ENCODE data around the gene CAMTA1. TPM values are rescaled to one million over a fixed set of nuclear protein-coding genes. Genes with fewer than 3 reads are reported as not detected.

CAMTA1 gene
- total RNA-seq, 2 experiments from 2014 or later: 39.3 to 48.8 TPM

DNA sequence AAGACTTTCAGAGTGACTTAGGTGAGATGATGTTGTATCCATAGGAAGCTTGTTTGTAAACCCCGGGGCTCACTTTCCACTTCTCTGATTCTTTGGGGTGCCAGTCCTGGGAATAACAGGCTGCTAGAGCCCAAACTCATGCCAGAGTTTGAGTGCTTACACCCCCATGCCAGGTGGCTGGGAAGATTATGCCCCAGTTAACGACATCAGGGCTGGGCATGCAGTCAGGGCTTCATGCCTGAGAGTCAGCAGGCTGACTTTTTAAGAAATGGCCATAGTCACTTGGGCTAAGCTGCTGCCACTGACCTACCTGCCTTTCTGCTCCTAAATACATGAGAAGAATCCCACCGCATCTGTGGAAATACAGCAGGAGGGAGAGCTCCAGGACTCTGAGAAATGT lies 560.3 kb downstream of the CAMTA1 start:
- DNase-seq: no peak
- ChIA-PET POLR2A (no interaction called here), CTCF (no interaction called here)
- Mint-ChIP-seq H3K4me1 (no peaks in the 10 kb centered on the region), H3K4me3 (no peak overlapping the region), H3K27ac (no peak overlapping the region), H3K36me3 (ENCODE audit: low read depth) (no peaks in the 10 kb centered on the region), H3K27me3 (no peaks in the 10 kb centered on the region), H3K9me3 (no peaks in the 10 kb centered on the region)

GRCh38 chr1:7346070-7346596 lies 560.9 kb downstream of the CAMTA1 start:
- POLR2A ChIA-PET: no interaction called here

DNA sequence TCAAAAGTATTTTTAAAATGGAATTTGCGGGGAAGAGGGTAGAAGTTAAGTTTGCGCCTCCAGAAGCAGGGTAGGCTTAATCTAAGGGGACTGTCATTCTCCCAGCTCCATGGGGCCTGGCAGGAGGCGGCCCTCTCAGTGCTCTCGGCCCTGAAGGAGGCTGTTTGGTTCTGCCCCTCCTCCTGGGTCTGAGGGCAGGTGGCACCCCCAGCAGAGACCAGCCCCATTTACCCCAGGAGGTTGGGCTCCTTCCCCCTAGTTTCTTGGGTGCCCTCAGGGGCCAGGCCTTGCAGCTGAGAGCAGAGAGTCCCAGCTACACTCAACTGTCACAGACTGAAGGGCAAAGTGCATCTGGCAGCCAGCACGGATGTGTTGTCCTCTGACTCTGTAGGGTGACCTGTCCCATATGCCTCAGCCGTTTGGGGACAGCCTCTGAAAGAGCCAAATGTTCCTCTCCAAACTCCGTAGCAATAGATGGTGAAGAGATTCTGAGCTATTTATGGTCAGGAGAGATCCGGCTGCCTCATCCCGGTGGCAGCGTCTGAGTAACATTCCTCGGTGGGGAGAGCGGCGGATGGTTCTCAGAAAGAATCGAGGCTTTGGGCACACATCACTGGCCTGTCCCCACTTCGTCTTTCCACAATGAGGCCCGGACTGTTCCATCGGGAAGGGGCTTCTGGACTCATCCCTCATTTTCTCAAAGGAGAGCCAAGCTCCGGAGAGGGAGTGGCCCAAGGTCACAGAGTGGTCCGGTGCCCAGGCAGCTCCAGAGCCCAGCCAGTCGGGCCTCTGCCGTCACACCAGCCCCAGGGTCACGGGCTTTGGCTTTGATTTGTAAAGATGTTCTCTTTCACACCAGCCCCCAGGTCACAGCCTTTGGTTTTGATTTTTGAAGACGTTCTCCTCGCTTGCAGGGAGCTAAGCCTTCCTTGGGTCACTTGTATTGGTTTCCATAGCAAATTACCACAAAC lies 561.6 kb downstream of the CAMTA1 start:
- ChIA-PET CTCF (interaction anchor here (0.9 kb wide), 1 partner anchor 20 kb away, joined by 3 read pairs; no protein-coding TSS in a partner anchor), POLR2A (no interaction called here)
- Mint-ChIP-seq H3K9me3 (no peaks in the 10 kb centered on the region), H3K27ac (no peak overlapping the region), H3K27me3 (no peaks in the 10 kb centered on the region), H3K4me1 (no peaks in the 10 kb centered on the region), H3K36me3 (ENCODE audit: low read depth) (no peaks in the 10 kb centered on the region), H3K4me3 (no peak overlapping the region)
- no peak for DNase-seq

More at GRCh38 chr1:7346070-7346596, 560.9 kb downstream of the CAMTA1 start:
- H3K27me3 Mint-ChIP-seq: no peaks in the 10 kb centered on the region
- no peak for DNase-seq
- CTCF ChIA-PET: interaction anchor here (0.9 kb wide), 1 partner anchor 20 kb away, joined by 3 read pairs; no protein-coding TSS in a partner anchor
- no peak overlapping the region for H3K4me3 Mint-ChIP-seq
- no peaks in the 10 kb centered on the region for H3K36me3 Mint-ChIP-seq (ENCODE audit: low read depth)
- no peaks in the 10 kb centered on the region for H3K9me3 Mint-ChIP-seq
- H3K4me1 Mint-ChIP-seq: no peaks in the 10 kb centered on the region
- no peak overlapping the region for H3K27ac Mint-ChIP-seq

- H3K27ac Mint-ChIP-seq: no peak overlapping the region
- H3K4me1 Mint-ChIP-seq: no peaks in the 10 kb centered on the region
Observed at GRCh38 chr1:7348073-7348472, 562.8 kb downstream of the CAMTA1 start.

GRCh38 chr1:7348580-7348979 lies 563.3 kb downstream of the CAMTA1 start:
- Mint-ChIP-seq H3K27me3 (no peaks in the 10 kb centered on the region), H3K36me3 (ENCODE audit: low read depth) (no peaks in the 10 kb centered on the region), H3K9me3 (no peaks in the 10 kb centered on the region), H3K4me1 (no peaks in the 10 kb centered on the region), H3K4me3 (no peak overlapping the region), H3K27ac (no peak overlapping the region)
- DNase-seq: no peak
- CTCF ChIA-PET: no interaction called here
- POLR2A ChIA-PET: no interaction called here

More at GRCh38 chr1:7348073-7348472, 562.8 kb downstream of the CAMTA1 start:
- no peaks in the 10 kb centered on the region for H3K27me3 Mint-ChIP-seq
- ChIA-PET CTCF (no interaction called here), POLR2A (no interaction called here)
- no peak overlapping the region for H3K4me3 Mint-ChIP-seq
- DNase-seq: no peak
- no peaks in the 10 kb centered on the region for H3K36me3 Mint-ChIP-seq (ENCODE audit: low read depth)
- H3K9me3 Mint-ChIP-seq: no peaks in the 10 kb centered on the region

DNA sequence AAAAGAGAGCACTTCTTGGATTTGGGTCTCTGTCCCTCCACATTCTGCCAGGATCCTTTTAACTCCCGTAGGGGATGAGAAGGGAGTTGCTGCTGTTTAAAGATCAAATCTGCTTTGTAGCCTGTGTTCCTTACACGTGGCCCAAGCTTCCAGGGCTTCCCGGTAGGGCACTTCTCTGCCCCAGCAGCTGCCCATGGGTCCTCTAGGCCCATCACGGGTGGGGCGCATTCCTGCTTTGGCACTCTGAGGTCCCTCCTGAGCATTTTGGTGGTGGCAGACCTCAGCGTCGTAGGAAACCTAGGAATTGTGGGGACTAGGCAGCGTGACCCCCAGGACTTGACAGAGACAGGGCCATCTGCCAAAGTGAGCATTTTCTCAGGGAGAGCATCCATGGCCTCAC lies 565.5 kb downstream of the CAMTA1 start:
- H3K9me3 Mint-ChIP-seq: no peaks in the 10 kb centered on the region
- H3K4me3 Mint-ChIP-seq: no peak overlapping the region
- ChIA-PET CTCF (no interaction called here), POLR2A (no interaction called here)
- no peak for DNase-seq
- H3K36me3 Mint-ChIP-seq (ENCODE audit: low read depth): no peaks in the 10 kb centered on the region
- no peaks in the 10 kb centered on the region for H3K4me1 Mint-ChIP-seq
- no peak overlapping the region for H3K27ac Mint-ChIP-seq
- H3K27me3 Mint-ChIP-seq: no peaks in the 10 kb centered on the region

DNA sequence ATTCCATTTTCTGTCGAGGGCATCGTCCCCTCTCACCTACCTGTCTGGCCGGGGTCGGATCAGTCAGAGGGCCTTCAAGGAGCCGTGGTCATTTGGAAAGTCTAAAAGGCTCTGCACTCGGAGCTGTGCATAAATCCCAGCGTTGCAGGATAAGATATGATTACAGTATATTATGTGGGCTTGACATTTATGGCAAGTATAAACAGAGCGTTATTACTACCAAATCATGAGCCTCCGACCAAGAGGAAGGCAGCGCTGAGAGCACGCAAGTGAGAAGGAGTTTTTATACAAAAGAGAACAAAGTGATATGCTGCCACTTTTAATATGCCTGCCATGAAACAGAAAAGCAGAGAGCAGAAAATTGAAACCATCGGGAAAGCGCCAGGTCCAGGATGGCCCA lies 566.4 kb downstream of the CAMTA1 start:
- H3K9me3 Mint-ChIP-seq: no peaks in the 10 kb centered on the region
- no peaks in the 10 kb centered on the region for H3K27me3 Mint-ChIP-seq
- no peaks in the 10 kb centered on the region for H3K4me1 Mint-ChIP-seq
- no peak overlapping the region for H3K4me3 Mint-ChIP-seq
- DNase-seq: no peak
- POLR2A ChIA-PET: no interaction called here
- no peaks in the 10 kb centered on the region for H3K36me3 Mint-ChIP-seq (ENCODE audit: low read depth)
- no peak overlapping the region for H3K27ac Mint-ChIP-seq
- CTCF ChIA-PET: no interaction called here

DNA sequence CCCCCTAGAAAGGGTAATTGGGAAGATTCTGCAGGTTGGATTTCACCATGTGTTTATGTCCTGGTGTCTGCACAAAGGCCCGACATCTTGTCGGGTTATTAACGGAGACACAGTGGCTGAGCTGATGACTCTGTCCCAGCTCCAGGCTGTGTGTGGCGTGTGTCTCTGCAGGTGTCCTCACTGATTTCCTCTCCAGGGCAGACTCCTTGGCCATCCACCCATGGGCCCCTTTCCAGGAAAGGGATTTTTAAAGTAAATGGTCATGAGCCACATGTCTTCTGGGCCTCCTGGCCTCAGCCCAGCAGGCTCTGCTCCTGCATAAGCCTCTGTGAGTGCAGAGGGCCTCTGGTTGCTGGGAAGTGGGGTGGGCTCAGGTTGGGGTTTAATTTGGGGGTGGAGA lies 567.1 kb downstream of the CAMTA1 start:
- DNase-seq: no peak
- no peaks in the 10 kb centered on the region for H3K4me1 Mint-ChIP-seq
- H3K27ac Mint-ChIP-seq: no peak overlapping the region
- no peaks in the 10 kb centered on the region for H3K27me3 Mint-ChIP-seq
- H3K36me3 Mint-ChIP-seq (ENCODE audit: low read depth): no peaks in the 10 kb centered on the region
- no peak overlapping the region for H3K4me3 Mint-ChIP-seq
- ChIA-PET POLR2A (no interaction called here), CTCF (no interaction called here)
- no peaks in the 10 kb centered on the region for H3K9me3 Mint-ChIP-seq

GRCh38 chr1:7352974-7353373 lies 567.7 kb downstream of the CAMTA1 start:
- ChIA-PET CTCF (no interaction called here), POLR2A (no interaction called here)
- Mint-ChIP-seq H3K27me3 (no peaks in the 10 kb centered on the region), H3K27ac (no peak overlapping the region), H3K4me1 (no peaks in the 10 kb centered on the region), H3K4me3 (no peak overlapping the region), H3K9me3 (no peaks in the 10 kb centered on the region), H3K36me3 (ENCODE audit: low read depth) (no peaks in the 10 kb centered on the region)
- DNase-seq: no peak

DNA sequence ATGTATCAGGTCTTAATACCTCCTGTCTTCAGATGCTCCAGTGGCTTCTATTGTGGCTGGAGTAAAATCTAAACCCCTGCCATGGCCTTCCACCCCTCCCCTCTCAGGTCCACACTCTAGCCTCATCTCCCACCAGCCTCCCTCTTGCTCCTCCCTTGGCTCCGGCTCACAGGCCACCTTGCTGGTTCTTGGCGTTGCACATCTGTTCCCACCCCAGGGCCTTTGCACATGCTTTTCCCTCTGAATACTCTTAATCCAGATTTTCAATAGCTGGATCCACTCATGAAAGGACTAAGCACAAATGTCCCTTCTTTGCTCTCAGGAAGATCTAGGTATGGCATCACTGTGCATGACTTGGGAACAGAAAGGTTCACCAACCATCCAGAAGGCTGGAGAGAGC lies 570.4 kb downstream of the CAMTA1 start:
- no peaks in the 10 kb centered on the region for H3K27me3 Mint-ChIP-seq
- POLR2A ChIA-PET: no interaction called here
- H3K9me3 Mint-ChIP-seq: no peaks in the 10 kb centered on the region
- H3K4me1 Mint-ChIP-seq: no peaks in the 10 kb centered on the region
- no peaks in the 10 kb centered on the region for H3K36me3 Mint-ChIP-seq (ENCODE audit: low read depth)
- CTCF ChIA-PET: no interaction called here
- DNase-seq: no peak
- H3K4me3 Mint-ChIP-seq: no peak overlapping the region
- no peak overlapping the region for H3K27ac Mint-ChIP-seq

DNA sequence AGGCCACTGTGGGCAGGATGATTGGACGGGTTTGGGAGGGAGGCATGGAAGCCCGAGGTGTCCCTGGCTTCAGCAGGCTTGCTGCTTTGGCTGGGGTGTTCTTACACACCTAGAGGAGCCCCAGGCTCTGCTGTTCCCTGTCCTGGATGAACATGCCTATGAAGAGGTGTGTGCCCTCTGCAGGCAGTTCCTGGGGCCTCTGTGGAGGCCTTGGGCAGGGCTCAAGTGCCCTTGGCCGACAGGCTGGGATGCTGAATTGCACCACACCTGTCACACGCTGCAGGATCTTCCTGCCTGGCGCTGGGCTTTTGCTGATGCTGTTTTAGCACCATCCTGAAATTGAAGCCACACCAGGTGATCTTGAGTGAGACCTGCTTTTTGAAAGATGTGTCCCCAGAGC lies 570.8 kb downstream of the CAMTA1 start:
- CTCF ChIA-PET: no interaction called here
- no peaks in the 10 kb centered on the region for H3K4me1 Mint-ChIP-seq
- H3K27ac Mint-ChIP-seq: no peak overlapping the region
- POLR2A ChIA-PET: no interaction called here
- no peaks in the 10 kb centered on the region for H3K27me3 Mint-ChIP-seq
- no peak for DNase-seq
- H3K36me3 Mint-ChIP-seq (ENCODE audit: low read depth): no peaks in the 10 kb centered on the region
- no peak overlapping the region for H3K4me3 Mint-ChIP-seq
- no peaks in the 10 kb centered on the region for H3K9me3 Mint-ChIP-seq

GRCh38 chr1:7358425-7358824 lies 573.2 kb downstream of the CAMTA1 start:
- POLR2A ChIA-PET: no interaction called here
- no peak overlapping the region for H3K27ac Mint-ChIP-seq
- no peaks in the 10 kb centered on the region for H3K36me3 Mint-ChIP-seq (ENCODE audit: low read depth)
- no peaks in the 10 kb centered on the region for H3K27me3 Mint-ChIP-seq
- CTCF ChIA-PET: no interaction called here
- DNase-seq: no peak
- no peaks in the 10 kb centered on the region for H3K4me1 Mint-ChIP-seq
- no peaks in the 10 kb centered on the region for H3K9me3 Mint-ChIP-seq
- no peak overlapping the region for H3K4me3 Mint-ChIP-seq

DNA sequence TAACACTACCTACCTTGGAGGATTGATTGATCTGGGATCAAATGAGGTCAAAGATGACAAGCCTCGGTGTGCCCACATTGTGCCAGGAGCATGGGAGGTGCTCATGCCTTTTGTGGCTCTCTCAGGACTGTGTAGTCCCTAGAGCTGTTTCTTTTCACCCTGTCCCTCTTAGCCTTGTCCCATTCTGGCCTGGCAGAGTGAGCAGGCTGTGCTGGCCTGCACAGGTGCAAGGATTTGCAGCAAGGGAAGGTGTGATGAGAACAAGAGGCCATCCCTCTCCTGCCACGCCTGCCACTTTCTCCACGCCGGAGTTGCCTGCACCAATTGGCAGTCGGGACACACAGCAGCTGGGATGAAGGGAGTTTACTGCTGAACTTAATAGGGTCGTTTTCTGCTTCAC lies 575.3 kb downstream of the CAMTA1 start:
- no peaks in the 10 kb centered on the region for H3K4me1 Mint-ChIP-seq
- H3K27ac Mint-ChIP-seq: no peak overlapping the region
- no peaks in the 10 kb centered on the region for H3K9me3 Mint-ChIP-seq
- ChIA-PET CTCF (no interaction called here), POLR2A (no interaction called here)
- H3K36me3 Mint-ChIP-seq (ENCODE audit: low read depth): no peaks in the 10 kb centered on the region
- no peak for DNase-seq
- H3K27me3 Mint-ChIP-seq: no peaks in the 10 kb centered on the region
- no peak overlapping the region for H3K4me3 Mint-ChIP-seq

DNA sequence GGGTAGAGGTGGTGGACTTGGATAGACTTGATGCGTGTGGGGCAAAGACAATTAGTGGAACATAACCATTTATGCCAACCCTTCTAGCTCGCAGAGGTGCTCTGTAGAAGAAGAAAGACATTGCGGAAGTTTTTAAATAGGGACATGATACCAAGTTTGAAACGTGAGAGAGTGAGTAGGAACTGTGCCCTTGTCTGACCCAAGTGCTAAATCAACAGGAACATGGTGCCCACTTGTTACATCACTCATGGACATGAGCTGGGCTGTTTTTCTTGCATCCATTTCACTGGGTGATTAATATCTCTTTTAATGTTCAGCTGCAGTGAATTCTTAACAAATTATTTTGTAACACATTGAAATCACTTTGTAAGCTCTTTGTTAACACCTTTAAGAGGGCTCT lies 577.7 kb downstream of the CAMTA1 start:
- ChIA-PET POLR2A (no interaction called here), CTCF (no interaction called here)
- Mint-ChIP-seq H3K9me3 (no peaks in the 10 kb centered on the region), H3K27ac (no peak overlapping the region), H3K4me3 (no peak overlapping the region), H3K36me3 (ENCODE audit: low read depth) (no peaks in the 10 kb centered on the region), H3K4me1 (no peaks in the 10 kb centered on the region), H3K27me3 (no peaks in the 10 kb centered on the region)
- DNase-seq: no peak
